DOHH2 (cell line): Measurements from ENCODE around the gene PPP3CA.

Experiments used
- H3F3A ChIP-seq: fragments of 200-600 bp; sonication (generic), shearing (Covaris generic); 2 replicates; pipeline ENCODE4 v1.6.0; 2016; ENCODE audit warnings: antibody characterized with exemption, mild to moderate bottlenecking; ENCODE audit not compliant: control insufficient read depth, insufficient read depth
- H3K27ac ChIP-seq: fragments of 200-600 bp; sonication (generic); 2 replicates; pipeline ENCODE4 v1.5.1; 2014; ENCODE audit warnings: low read depth, mild to moderate bottlenecking, low read length, moderate library complexity
- H3K27me3 ChIP-seq: fragments of 200-600 bp; sonication (generic); 2 replicates; pipeline ENCODE4 v1.6.1; 2014; ENCODE audit warnings: mild to moderate bottlenecking, low read length, mixed read lengths; ENCODE audit not compliant: control insufficient read depth
- H3K36me3 ChIP-seq: fragments of 200-600 bp; sonication (generic); 2 replicates; pipeline ENCODE4 v1.6.1; 2014; ENCODE audit warnings: mild to moderate bottlenecking, low read length, moderate library complexity, mixed read lengths; ENCODE audit not compliant: control insufficient read depth
- H3K4me1 ChIP-seq: fragments of 200-600 bp; sonication (generic); 2 replicates; pipeline ENCODE4 v1.6.1; 2014; ENCODE audit warnings: mild to moderate bottlenecking, low read length, mixed read lengths; ENCODE audit not compliant: control insufficient read depth
- H3K4me2 ChIP-seq: fragments of 200-600 bp; sonication (generic); 2 replicates; pipeline ENCODE4 v1.6.0; 2014; ENCODE audit warnings: mild to moderate bottlenecking, low read length, moderate library complexity
- H3K4me3 ChIP-seq: fragments of 200-600 bp; sonication (generic); 2 replicates; pipeline ENCODE4 v1.5.1; 2014; ENCODE audit warnings: mild to moderate bottlenecking, low read length, mixed read lengths
- H3K79me2 ChIP-seq: fragments of 200-600 bp; sonication (generic); 2 replicates; pipeline ENCODE4 v1.6.1; 2014; ENCODE audit warnings: mild to moderate bottlenecking, low read length, mixed read lengths; ENCODE audit not compliant: control insufficient read depth
- H3K9me2 ChIP-seq: fragments of 200-600 bp; sonication (generic); replicated peaks from 2 replicates; pipeline ENCODE4 v1.6.1; 2014; ENCODE audit warnings: mild to moderate bottlenecking, low read length, mixed read lengths; ENCODE audit not compliant: control insufficient read depth
- H3K9me3 ChIP-seq: fragments of 200-600 bp; sonication (generic); 2 replicates; pipeline ENCODE4 v1.6.1; 2014; ENCODE audit warnings: antibody characterized with exemption, low read length, mixed read lengths; ENCODE audit not compliant: control insufficient read depth, insufficient read depth
- H4K20me1 ChIP-seq: fragments of 200-600 bp; sonication (generic); 2 replicates; pipeline ENCODE4 v1.6.0; 2014; ENCODE audit warnings: low read depth, mild to moderate bottlenecking, antibody characterized with exemption, low read length, moderate library complexity; ENCODE audit not compliant: control insufficient read depth, insufficient read depth
- CTCF ChIP-seq: fragments of 200-600 bp; sonication (generic); IDR thresholded peaks from one replicate; pipeline ENCODE4 v1.5.1; 2014; ENCODE audit warnings: antibody characterized with exemption, mild to moderate bottlenecking, low read depth, low read length; ENCODE audit not compliant: poor library complexity, severe bottlenecking
- EZH2phosphoT487 ChIP-seq: fragments of 200-600 bp; sonication (generic); IDR thresholded peaks from 2 replicates; pipeline ENCODE4 v1.6.1; 2017; ENCODE audit warnings: borderline replicate concordance, mild to moderate bottlenecking, antibody characterized with exemption, low read length, moderate library complexity, mixed read lengths

PPP3CA gene

GRCh38 chr4:101347267-101347556 is at the start of gene PPP3CA:
TSS of gene PPP3CA (minus strand) at chr4:101347526.
- H3K4me3 ChIP-seq, result peak within 1 kb of the TSS; percentile 98
- peaks cover 6% of the 10 kb centered on the region; the same call in 1 of the 2 replicates for H4K20me1 ChIP-seq
- H3K4me2 ChIP-seq, result peak within 1 kb of the TSS; percentile 97
- H3F3A ChIP-seq, result peaks cover 19% of the 10 kb centered on the region
- peak within 1 kb of the TSS; percentile 83 for H3K27ac ChIP-seq
- peaks cover 32% of the 10 kb centered on the region for H3K79me2 ChIP-seq
- H3K4me1 ChIP-seq, result peaks cover 53% of the 10 kb centered on the region
- TF ChIP-seq EZH2phosphoT487, result no peak
- TF ChIP-seq CTCF, result no peak
- H3K9me2 ChIP-seq, result no peaks in the 10 kb centered on the region
- H3K36me3 ChIP-seq, result no peaks in the 10 kb centered on the region
- no peaks in the 10 kb centered on the region for H3K9me3 ChIP-seq
- H3K27me3 ChIP-seq, result peaks cover 11% of the 10 kb centered on the region

DNA sequence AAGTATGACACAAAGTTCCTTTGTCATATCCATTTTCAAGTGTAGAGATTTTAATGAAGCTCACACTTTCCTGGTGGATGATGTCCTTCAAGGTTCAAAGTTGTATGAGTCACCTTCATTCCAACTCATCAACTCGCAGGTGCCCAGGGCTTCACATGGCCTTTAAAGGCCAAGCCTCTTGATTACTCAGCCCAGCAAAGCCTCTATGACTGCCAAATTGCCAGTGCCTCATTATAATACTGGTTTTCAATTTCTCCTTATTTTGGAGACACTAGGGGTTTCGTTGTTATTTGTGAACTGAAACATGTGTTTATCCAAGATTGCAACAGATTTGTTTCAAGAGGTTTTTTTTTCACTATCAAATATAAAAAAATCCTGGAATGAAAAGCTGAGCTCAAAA is 45.9 kb upstream of the PPP3CA start:
- Histone ChIP-seq H3K27me3 (no peaks in the 10 kb centered on the region), H3F3A (no peaks in the 10 kb centered on the region), H3K4me2 (no peak overlapping the region), H3K4me3 (no peak overlapping the region), H3K27ac (no peak overlapping the region), H3K9me2 (no peaks in the 10 kb centered on the region), H3K36me3 (no peaks in the 10 kb centered on the region), H3K9me3 (no peaks in the 10 kb centered on the region), H3K79me2 (no peaks in the 10 kb centered on the region), H3K4me1 (no peaks in the 10 kb centered on the region), H4K20me1 (no peaks in the 10 kb centered on the region)
- TF ChIP-seq CTCF (no peak), EZH2phosphoT487 (no peak)

DNA sequence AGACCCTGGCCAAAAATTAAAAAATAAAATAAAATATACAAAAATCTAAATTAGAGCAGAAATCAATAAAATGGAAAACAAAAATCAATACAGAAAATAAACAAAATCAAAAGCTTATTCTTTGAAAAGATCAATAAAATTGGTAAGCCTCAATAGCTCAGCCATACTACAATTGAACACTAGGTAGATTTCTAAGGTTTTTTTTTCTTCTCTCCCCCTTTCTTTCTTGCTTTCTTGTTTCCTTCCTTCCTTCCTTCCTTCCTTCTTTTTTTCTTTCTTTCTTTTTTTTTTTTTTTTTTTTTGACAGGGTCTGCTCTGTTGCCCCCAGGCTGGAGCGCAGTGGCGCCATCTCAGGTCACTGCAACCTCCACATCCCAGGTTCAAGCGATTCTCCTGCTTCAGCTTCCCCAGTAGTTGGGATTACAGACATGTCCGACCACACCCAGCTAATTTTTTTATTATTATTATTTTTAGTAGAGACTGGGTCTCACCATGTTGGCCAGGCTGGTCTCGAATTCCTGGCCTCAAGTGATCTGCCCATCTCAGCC is 23.4 kb upstream of the PPP3CA start:
- TF ChIP-seq CTCF (no peak), EZH2phosphoT487 (no peak)
- no peak overlapping the region for H3K27ac ChIP-seq
- H4K20me1 ChIP-seq, result no peaks in the 10 kb centered on the region
- H3K4me2 ChIP-seq, result no peak overlapping the region
- no peaks in the 10 kb centered on the region for H3K9me3 ChIP-seq
- H3K4me1 ChIP-seq, result peaks cover 17% of the 10 kb centered on the region
- no peak overlapping the region for H3K4me3 ChIP-seq
- H3K79me2 ChIP-seq, result no peaks in the 10 kb centered on the region
- H3K27me3 ChIP-seq, result no peaks in the 10 kb centered on the region
- H3F3A ChIP-seq, result no peaks in the 10 kb centered on the region; the same call in 1 of the 2 replicates
- no peaks in the 10 kb centered on the region for H3K36me3 ChIP-seq
- H3K9me2 ChIP-seq, result no peaks in the 10 kb centered on the region

- Histone ChIP-seq H3K4me3 (no peak overlapping the region), H3K27ac (no peak overlapping the region), H4K20me1 (no peaks in the 10 kb centered on the region), H3K4me1 (peaks cover 17% of the 10 kb centered on the region), H3K36me3 (no peaks in the 10 kb centered on the region), H3K79me2 (no peaks in the 10 kb centered on the region), H3K9me2 (no peaks in the 10 kb centered on the region), H3K4me2 (no peak overlapping the region), H3K9me3 (no peaks in the 10 kb centered on the region), H3F3A (no peaks in the 10 kb centered on the region; the same call in 1 of the 2 replicates), H3K27me3 (no peaks in the 10 kb centered on the region)
- no peak for TF ChIP-seq CTCF
- TF ChIP-seq EZH2phosphoT487, result no peak
Measured at GRCh38 chr4:101367201-101367600, 19.9 kb upstream of the PPP3CA start.
